Measurements from ENCODE around the gene ANKRD28. TPM values are rescaled to one million over a fixed set of nuclear protein-coding genes. Genes with fewer than 3 reads are reported as not detected.

The ANKRD28 gene
- total RNA-seq, 1 experiment from 2014 or later = 53.0 TPM

GRCh38 chr3:15707779-15708178 is 90.0 kb downstream of the ANKRD28 start:
- DNase-seq (no peak), ATAC-seq (no peak)
- H3K4me3 ChIP-seq (ENCODE audit: low read length) = no peak overlapping the region
- no peak overlapping the region for H3K4me2 ChIP-seq (ENCODE audit: low read length)
- ChIA-PET CTCF (no interaction called here), POLR2A (ENCODE audit: unreplicated experiment) (no interaction called here)
- peaks cover 36% of the 10 kb centered on the region for H3K36me3 ChIP-seq (ENCODE audit: low read depth, low read length)
- no peaks in the 10 kb centered on the region for H3K9me2 ChIP-seq (replicated peaks; ENCODE audit: low read length)
- no peak overlapping the region for H3K9ac ChIP-seq (ENCODE audit: low read length)
- intact Hi-C loops (cut with micrococcal nuclease) = no loop called here
- no peaks in the 10 kb centered on the region for H3K79me2 ChIP-seq (ENCODE audit: low read length)
- H2AFZ ChIP-seq (ENCODE audit: low read length) = no peak overlapping the region
- TF ChIP-seq CTCF (conservative IDR thresholded peaks at IDR 0.05; ENCODE audit: low read depth, low read length) (no peak), EZH2phosphoT487 (IDR thresholded peaks at IDR 0.05; ENCODE audit: borderline replicate concordance, low read length) (no peak)
- BruUV-seq (replicated peaks) = no TSS peak
- no peaks in the 10 kb centered on the region for H3K27me3 ChIP-seq (ENCODE audit: low read length)
- H3K9me3 ChIP-seq (ENCODE audit: low read length) = no peaks in the 10 kb centered on the region
- no peaks in the 10 kb centered on the region for H3F3A ChIP-seq (ENCODE audit: low read length, unreplicated experiment)
- H4K20me1 ChIP-seq (ENCODE audit: low read length) = no peaks in the 10 kb centered on the region
- H3K4me1 ChIP-seq (ENCODE audit: insufficient read depth, low read length) = no peaks in the 10 kb centered on the region
- no peak overlapping the region for H3K27ac ChIP-seq (ENCODE audit: low read length)

GRCh38 chr3:15703346-15703745 is 94.4 kb downstream of the ANKRD28 start:
- ATAC-seq (no peak), DNase-seq (no peak)
- H3K9me3 ChIP-seq (ENCODE audit: low read length) = no peaks in the 10 kb centered on the region
- H3K4me3 ChIP-seq (ENCODE audit: low read length) = no peak overlapping the region
- no peaks in the 10 kb centered on the region for H3K79me2 ChIP-seq (ENCODE audit: low read length)
- H3K27ac ChIP-seq (ENCODE audit: low read length) = no peak overlapping the region
- no peaks in the 10 kb centered on the region for H3K9me2 ChIP-seq (replicated peaks; ENCODE audit: low read length)
- peaks cover 19% of the 10 kb centered on the region for H3K36me3 ChIP-seq (ENCODE audit: low read depth, low read length)
- no peak overlapping the region for H3K9ac ChIP-seq (ENCODE audit: low read length)
- H3F3A ChIP-seq (ENCODE audit: low read length, unreplicated experiment) = no peaks in the 10 kb centered on the region
- no peaks in the 10 kb centered on the region for H3K4me1 ChIP-seq (ENCODE audit: insufficient read depth, low read length)
- intact Hi-C loops (cut with micrococcal nuclease) = no loop called here
- TF ChIP-seq EZH2phosphoT487 (IDR thresholded peaks at IDR 0.05; ENCODE audit: borderline replicate concordance, low read length) (no peak), EZH2 (IDR thresholded peaks at IDR 0.05; ENCODE audit: low read length, unreplicated experiment) (no peak)
- ChIA-PET POLR2A (ENCODE audit: unreplicated experiment) (no interaction called here), CTCF (no interaction called here)
- H3K4me2 ChIP-seq (ENCODE audit: low read length) = no peak overlapping the region
- no TSS peak for BruUV-seq (replicated peaks)
- H3K27me3 ChIP-seq (ENCODE audit: low read length) = no peaks in the 10 kb centered on the region
- no peak overlapping the region for H2AFZ ChIP-seq (ENCODE audit: low read length)
- no peaks in the 10 kb centered on the region for H4K20me1 ChIP-seq (ENCODE audit: low read length)

GRCh38 chr3:15694628-15695027 is 103.2 kb downstream of the ANKRD28 start:
- CTCF ChIA-PET = no interaction called here

DNA sequence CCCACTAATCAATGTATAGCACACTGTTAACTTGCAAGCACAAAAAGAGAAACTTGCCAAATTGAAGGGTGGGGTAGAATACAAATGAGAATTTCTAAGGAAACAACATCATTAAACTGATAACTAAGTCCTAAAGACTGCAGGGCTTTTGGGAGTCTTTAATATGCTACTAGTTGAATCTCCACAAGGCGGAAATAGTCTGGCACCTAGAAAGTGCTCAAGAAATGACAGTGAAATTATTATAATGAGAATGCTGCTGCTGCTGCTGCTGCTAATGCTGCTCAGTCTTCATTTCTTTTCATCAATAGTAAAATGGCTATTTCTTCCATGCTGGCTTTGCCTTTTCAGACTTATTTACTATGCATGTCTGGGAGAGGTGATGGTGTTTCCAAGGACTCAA is 104.4 kb downstream of the ANKRD28 start:
- CTCF ChIA-PET = no interaction called here
- no peak overlapping the region for H3K4me3 ChIP-seq (ENCODE audit: low read length)
- H3K79me2 ChIP-seq (ENCODE audit: low read length) = no peaks in the 10 kb centered on the region
- H3K4me2 ChIP-seq (ENCODE audit: low read length) = no peak overlapping the region
- no TSS peak for BruUV-seq (replicated peaks)
- H3K27ac ChIP-seq (ENCODE audit: low read length) = no peak overlapping the region
- intact Hi-C loops (cut with micrococcal nuclease) = loop anchor here (1.0 to 10.0 kb wide), 4 partner anchors 63 to 351 kb away; no protein-coding TSS in a partner anchor
- H3K9me2 ChIP-seq (replicated peaks; ENCODE audit: low read length) = no peaks in the 10 kb centered on the region
- no peaks in the 10 kb centered on the region for H4K20me1 ChIP-seq (ENCODE audit: low read length)
- no peak overlapping the region for H2AFZ ChIP-seq (ENCODE audit: low read length)
- no peak overlapping the region for H3K9ac ChIP-seq (ENCODE audit: low read length)
- H3K4me1 ChIP-seq (ENCODE audit: insufficient read depth, low read length) = no peaks in the 10 kb centered on the region
- POLR2A ChIA-PET (ENCODE audit: unreplicated experiment) = interaction anchor here (0.6 kb wide), 1 partner anchor 63 kb away, joined by 3 read pairs; no protein-coding TSS in a partner anchor
- peaks cover 11% of the 10 kb centered on the region; the same call in 1 of the 2 replicates for H3K36me3 ChIP-seq (ENCODE audit: low read depth, low read length)
- no peaks in the 10 kb centered on the region for H3K27me3 ChIP-seq (ENCODE audit: low read length)
- H3K9me3 ChIP-seq (ENCODE audit: low read length) = no peaks in the 10 kb centered on the region
- DNase-seq = peak; percentile 46
- H3F3A ChIP-seq (ENCODE audit: low read length, unreplicated experiment) = no peaks in the 10 kb centered on the region
- peak; percentile 74 for ATAC-seq
- TF ChIP-seq CTCF (conservative IDR thresholded peaks at IDR 0.05; ENCODE audit: low read depth, low read length) = peak; percentile 48
- no peak for TF ChIP-seq EZH2phosphoT487 (IDR thresholded peaks at IDR 0.05; ENCODE audit: borderline replicate concordance, low read length)

More at GRCh38 chr3:15694628-15695027, 103.2 kb downstream of the ANKRD28 start:
- no peak for DNase-seq
- Histone ChIP-seq H3K9me3 (ENCODE audit: low read length) (no peaks in the 10 kb centered on the region), H3K4me1 (ENCODE audit: insufficient read depth, low read length) (no peaks in the 10 kb centered on the region), H2AFZ (ENCODE audit: low read length) (no peak overlapping the region), H3K79me2 (ENCODE audit: low read length) (no peaks in the 10 kb centered on the region), H3K4me3 (ENCODE audit: low read length) (no peak overlapping the region), H3K9ac (ENCODE audit: low read length) (no peak overlapping the region), H3K4me2 (ENCODE audit: low read length) (no peak overlapping the region), H3K36me3 (ENCODE audit: low read depth, low read length) (peaks cover 7% of the 10 kb centered on the region; the same call in 1 of the 2 replicates), H3K27ac (ENCODE audit: low read length) (no peak overlapping the region), H3K27me3 (ENCODE audit: low read length) (no peaks in the 10 kb centered on the region), H3F3A (ENCODE audit: low read length, unreplicated experiment) (no peaks in the 10 kb centered on the region), H4K20me1 (ENCODE audit: low read length) (no peaks in the 10 kb centered on the region), H3K9me2 (replicated peaks; ENCODE audit: low read length) (no peaks in the 10 kb centered on the region)
- intact Hi-C loops (cut with micrococcal nuclease) = loop anchor here (10.0 kb wide), 1 partner anchor 350 kb away; no protein-coding TSS in a partner anchor
- ATAC-seq = no peak
- BruUV-seq (replicated peaks) = no TSS peak
- TF ChIP-seq EZH2phosphoT487 (IDR thresholded peaks at IDR 0.05; ENCODE audit: borderline replicate concordance, low read length) (no peak), EZH2 (IDR thresholded peaks at IDR 0.05; ENCODE audit: low read length, unreplicated experiment) (no peak)
- POLR2A ChIA-PET (ENCODE audit: unreplicated experiment) = no interaction called here

Data from PC-3 (cell line).